IPS-NIHi7 (cell line): ENCODE measurements around the gene LHX4.
A peak's percentile ranks its signal among the peaks of the same experiment; 100 is the strongest.

Experiments
- DNase-seq: peaks from one replicate; pipeline ENCODE4 v3.0.0; 2012; ENCODE audit warnings: mixed read lengths; ENCODE audit errors: extremely low spot score

LHX4 gene

DNA sequence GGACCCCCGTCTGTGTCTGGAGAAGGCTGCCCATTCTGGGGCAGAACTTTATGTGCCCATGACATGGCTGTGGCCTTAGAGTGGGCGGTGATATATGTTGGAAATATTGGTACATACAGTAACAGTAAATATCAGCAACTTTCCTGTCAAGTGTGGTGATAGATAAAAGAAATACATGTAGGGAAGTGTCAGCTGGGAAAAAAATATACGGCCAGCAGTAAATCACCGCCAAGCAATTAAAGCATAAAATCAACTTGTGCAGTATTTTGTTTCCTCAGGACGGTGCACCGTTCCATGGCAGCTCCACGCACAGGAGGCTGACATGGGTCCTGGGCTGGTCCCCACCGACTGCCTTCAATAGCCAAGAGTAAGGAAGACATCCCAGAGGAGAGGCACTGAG lies 27.4 kb downstream of the LHX4 start:
- DNase-seq: no peak

- no peak for DNase-seq
Measured at GRCh38 chr1:180258290-180258689, 28.2 kb downstream of the LHX4 start.

GRCh38 chr1:180258935-180259334 lies 28.9 kb downstream of the LHX4 start:
- DNase-seq: no peak

DNA sequence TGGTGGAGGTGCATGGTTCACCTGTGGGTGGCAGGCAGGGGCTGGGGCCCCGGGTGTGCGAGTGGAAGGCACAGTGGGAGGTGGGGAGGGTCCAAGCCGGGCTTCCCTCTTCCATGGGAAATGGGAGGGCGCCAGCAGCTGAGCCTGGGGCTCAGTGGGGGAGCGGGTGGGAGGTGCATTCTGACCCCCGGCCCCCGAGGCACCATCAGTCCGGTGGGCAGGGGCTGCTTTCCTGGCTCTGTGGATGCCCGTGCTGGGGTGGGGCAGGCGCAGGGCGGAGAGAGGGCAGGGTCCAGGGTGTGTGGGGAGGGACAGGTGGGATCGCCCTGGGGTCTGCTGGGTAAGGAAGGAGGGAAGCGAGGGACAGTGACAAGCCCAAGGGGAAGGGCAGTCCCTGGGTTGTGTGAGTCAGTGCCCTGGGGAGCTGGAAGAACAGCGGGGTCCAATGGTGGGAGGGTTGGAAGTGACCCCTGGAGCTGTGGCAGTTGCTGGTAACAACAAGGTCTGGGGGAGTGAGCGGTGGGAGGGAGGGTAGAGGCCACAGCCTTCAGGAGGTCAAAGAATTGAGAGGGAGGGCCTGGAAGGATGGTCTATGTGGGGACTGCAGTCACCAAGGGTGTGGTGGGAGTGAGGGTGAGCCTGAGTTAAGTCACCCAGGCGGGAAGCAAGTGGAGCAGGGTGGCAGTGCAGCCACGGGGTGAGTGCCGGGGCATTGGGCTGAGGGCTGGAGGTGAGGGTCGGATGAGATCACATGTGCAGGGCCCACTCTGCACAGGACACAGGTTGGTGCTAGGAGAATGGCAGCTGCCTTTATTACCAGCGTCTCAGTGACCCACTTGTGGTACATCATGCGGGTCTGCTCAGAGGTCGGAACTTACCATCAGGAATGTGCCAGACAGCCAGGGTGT lies 29.6 kb downstream of the LHX4 start:
- DNase-seq: no peak

GRCh38 chr1:180260541-180260940 lies 30.5 kb downstream of the LHX4 start:
- no peak for DNase-seq

GRCh38 chr1:180261030-180261429 lies 31.0 kb downstream of the LHX4 start:
- no peak for DNase-seq

GRCh38 chr1:180261524-180262155 lies 31.6 kb downstream of the LHX4 start:
- DNase-seq: no peak

GRCh38 chr1:180262628-180263488 lies 32.8 kb downstream of the LHX4 start:
- no peak for DNase-seq

DNA sequence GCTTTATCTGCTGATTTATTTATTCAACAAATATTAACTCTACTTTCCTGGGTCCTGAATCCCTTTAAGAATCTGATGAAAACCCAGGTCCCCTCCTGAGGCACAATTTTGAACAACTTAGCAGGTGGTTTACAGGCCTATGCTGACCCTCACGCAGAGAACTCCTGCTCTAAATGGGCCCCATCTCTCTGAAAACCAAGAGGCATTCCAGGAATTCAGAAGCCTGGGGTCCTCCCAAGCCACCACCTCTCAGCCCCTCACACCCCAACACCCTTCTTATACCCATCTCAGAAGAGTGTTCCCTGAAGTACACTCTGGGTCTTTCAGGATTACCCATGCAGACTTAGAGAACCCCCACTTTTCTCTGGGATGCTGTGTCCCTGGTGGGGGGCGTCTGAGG lies 34.5 kb downstream of the LHX4 start:
- no peak for DNase-seq

DNA sequence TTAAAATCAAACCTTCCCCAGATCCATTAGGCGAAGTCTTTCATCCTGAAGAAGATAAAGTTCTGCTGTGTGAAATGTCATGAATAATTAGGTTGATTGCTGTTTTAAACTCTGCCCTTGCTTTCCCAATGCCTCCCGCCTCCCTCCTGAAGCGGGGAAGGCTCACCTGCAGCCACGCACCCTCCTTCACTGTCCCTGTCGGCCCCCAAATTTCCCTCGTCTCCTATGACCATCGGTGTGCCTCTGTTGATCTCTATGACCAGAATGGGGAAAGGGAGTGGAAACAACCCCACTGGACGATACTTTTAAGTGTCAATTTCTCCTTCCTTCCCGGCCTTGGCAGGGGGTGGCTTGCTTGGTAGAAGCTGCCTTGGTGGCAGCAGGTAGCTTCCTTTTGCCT lies 35.1 kb downstream of the LHX4 start:
- no peak for DNase-seq

- no peak for DNase-seq
Measured at GRCh38 chr1:180265871-180266270, 35.8 kb downstream of the LHX4 start.

DNA sequence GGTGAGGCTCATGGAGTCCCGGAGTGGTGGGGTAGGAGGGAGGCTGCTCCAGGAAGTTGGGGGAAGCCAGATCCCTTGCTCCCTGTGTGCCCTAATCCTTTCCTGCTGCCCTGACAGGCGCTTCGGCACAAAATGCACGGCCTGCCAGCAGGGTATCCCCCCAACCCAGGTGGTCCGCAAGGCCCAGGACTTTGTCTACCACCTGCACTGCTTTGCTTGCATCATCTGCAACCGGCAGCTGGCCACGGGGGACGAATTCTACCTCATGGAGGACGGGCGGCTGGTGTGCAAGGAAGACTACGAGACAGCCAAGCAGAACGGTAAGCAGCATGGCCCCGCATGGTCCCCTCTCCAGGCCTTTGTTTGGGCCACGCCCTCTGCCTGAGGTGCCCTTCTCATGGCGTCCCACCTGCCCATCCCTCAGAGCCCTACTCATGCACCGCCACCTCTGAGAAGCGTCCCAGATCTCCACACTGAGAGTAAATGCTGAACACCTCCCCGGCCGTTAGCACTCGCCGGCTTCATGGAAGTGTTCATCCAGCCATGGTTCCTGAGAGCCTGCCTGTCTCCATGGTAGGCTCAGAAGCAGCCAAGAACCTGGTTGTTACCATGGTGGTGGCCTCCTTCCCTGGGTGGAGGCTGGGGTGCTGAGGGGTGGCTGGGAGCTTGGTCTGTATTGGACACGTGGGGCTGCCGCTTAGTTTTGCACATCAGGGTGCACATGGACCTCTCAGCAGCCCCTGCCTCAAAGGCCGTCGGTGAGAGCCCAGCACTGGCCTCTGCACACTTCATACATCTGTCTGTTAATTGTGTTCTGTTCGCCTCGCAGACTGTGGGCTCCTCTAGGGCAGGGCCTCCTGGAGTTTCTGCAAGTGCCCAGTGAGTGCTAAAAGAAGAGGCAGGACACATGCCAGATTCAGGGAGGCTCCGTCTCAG lies 36.5 kb downstream of the LHX4 start:
- no peak for DNase-seq

DNA sequence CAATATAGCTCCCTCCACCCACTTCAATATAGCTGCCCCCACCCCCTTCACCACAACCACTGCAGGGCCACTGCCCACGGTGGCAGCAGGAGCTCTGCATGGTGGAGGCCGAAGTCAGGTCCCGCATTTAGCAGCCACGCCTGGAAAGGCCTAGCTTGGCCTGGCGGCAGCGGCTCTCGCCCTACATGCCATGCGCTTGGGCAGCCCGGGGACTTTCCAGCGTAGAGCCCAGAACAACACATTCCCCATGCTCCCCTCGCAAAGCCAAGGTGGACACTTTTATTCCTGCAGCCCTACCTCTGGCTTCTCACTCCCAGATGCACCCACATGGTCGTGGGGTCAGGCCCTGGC lies 37.1 kb downstream of the LHX4 start:
- no peak for DNase-seq

- DNase-seq: no peak
Measured at GRCh38 chr1:180267761-180268555, 37.9 kb downstream of the LHX4 start.

DNA sequence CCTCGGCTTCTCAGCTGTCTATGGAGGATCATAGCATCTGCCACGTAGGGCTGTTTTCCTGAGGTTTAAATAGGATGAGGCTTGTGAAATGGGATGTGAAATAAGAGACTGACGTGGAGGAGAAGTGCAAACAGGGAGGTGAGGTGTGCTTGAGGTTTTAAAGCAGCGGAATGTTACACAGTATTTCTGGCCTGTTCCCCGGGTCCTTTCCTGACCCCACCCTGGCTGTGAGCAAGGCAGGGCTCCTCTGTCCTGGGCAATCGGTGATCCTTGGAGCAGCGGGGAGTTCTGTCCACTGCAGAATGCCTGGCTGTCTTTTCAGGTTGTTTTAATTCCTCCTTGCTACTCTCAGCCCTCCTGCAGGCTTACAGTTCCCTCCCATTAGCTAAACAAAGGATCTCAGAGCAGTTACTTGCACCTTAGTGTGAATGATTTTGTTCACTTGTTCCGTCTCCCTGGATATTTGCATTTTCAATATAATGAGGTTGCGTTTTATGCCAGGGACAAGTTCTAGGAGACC lies 38.6 kb downstream of the LHX4 start:
- peak; percentile 39 for DNase-seq

- DNase-seq: peak; percentile 64
Measured at GRCh38 chr1:180269645-180270529, 39.8 kb downstream of the LHX4 start.

- no peak for DNase-seq
Measured at GRCh38 chr1:180270530-180271271, 40.6 kb downstream of the LHX4 start.
